Kidney (tissue), 14 donors: ENCODE results near the gene NISCH. TPM values are rescaled to one million over a fixed set of nuclear protein-coding genes. Genes with fewer than 3 reads are reported as not detected.
A peak's percentile ranks its signal among the peaks of the same experiment; 100 is the strongest.

Experiments
- DNase-seq, 5 donors: peaks; one replicate each; pipeline ENCODE4 v3.0.0-alpha.2; 2013 to 2020
- FAIRE-seq: peaks from 2 replicates; lab custom pipeline; 2012; peaks lifted over from hg19 to GRCh38; lab: Jason Lieb, UNC
- H3K27ac ChIP-seq, 2 donors: one replicate each; pipeline ENCODE4 v1.7.0; 2013; ENCODE audit warnings: low read depth in 2 of 2, low read length in 2 of 2, inconsistent platforms in 1 of 2
- H3K27me3 ChIP-seq: one replicate; pipeline ENCODE4 v1.7.1; 2013; ENCODE audit warnings: low read length, inconsistent platforms; ENCODE audit not compliant: control insufficient read depth, insufficient read depth
- H3K36me3 ChIP-seq, 3 donors: one replicate each; pipeline versions ENCODE4 v1.7.0 to v1.7.1; 2013; ENCODE audit warnings: low read length in 3 of 3, control low read depth in 1 of 3, inconsistent platforms in 1 of 3; ENCODE audit not compliant: insufficient read depth in 3 of 3, control insufficient read depth in 2 of 3
- H3K4me1 ChIP-seq, 3 donors: one replicate each; pipeline versions ENCODE4 v1.7.0 to v1.7.1; 2013; ENCODE audit warnings: low read length in 3 of 3, inconsistent platforms in 1 of 3, low read depth in 1 of 3; ENCODE audit not compliant: control insufficient read depth in 2 of 3, insufficient read depth in 2 of 3
- H3K4me3 ChIP-seq, 3 donors: one replicate each; pipeline versions ENCODE4 v1.7.0 to v1.8.1; 2013; ENCODE audit warnings: low read length in 3 of 3, control low read depth in 1 of 3, inconsistent platforms in 1 of 3
- H3K9ac ChIP-seq, 3 donors: one replicate each; pipeline versions ENCODE4 v1.7.0 to v1.7.1; 2013; ENCODE audit warnings: low read length in 3 of 3, control low read depth in 1 of 3, inconsistent platforms in 1 of 3
- H3K9me3 ChIP-seq, 3 donors: one replicate each; pipeline versions ENCODE4 v1.7.0 to v1.7.1; 2013; ENCODE audit warnings: low read length in 3 of 3, control low read depth in 1 of 3, inconsistent platforms in 1 of 3; ENCODE audit not compliant: control insufficient read depth in 2 of 3, insufficient read depth in 1 of 3
- intact Hi-C: fragments of 100-400 bp; cut with DNase I; formaldehyde crosslinking; loops from one replicate; pipeline ENCODE4 v1.11.1; 2022
- polyA plus RNA-seq: library from polyadenylated mRNA; stranded (reverse); fragments of 350-450 nt; fragmentation: Illumina TruSeq; extraction: RNeasy Lipid Tissue Mini Kit (QIAGEN cat#74804); gene quantifications from one replicate; pipeline ENCODE4 v1.2.3, GENCODE V29; 2014; ENCODE audit warnings: low read depth, low replicate concordance; ENCODE audit not compliant: insufficient read depth
- total RNA-seq: library from RNA; stranded (reverse); fragmentation: NEBNext Ultra II Directional; extraction: Animal tissue kit (Norgen Biotek cat#: 25700); gene quantifications from one replicate; pipeline ENCODE4 v1.2.1, GENCODE V29; 2021
- TF ChIP-seq, protein P1 (sequence below): IDR thresholded peaks from 3 replicates; pipeline ENCODE4 v1.5.1; 2012; ENCODE audit warnings: mild to moderate bottlenecking, moderate library complexity, borderline replicate concordance; ENCODE audit not compliant: insufficient read depth; ENCODE audit errors: extremely low read depth
- donor health status: control.
- donor health status: control.
- donor health status: control.
- donor health status: control.
- donor health status: control.
- donor health status: DM: yes; HTN: yes; CAD: no.
- donor health status: Normal renal cell carcinoma (clear cell type).

The NISCH gene
- total and polyA plus RNA-seq, 2 donors from 2014 or later: 36.1 to 98.7 TPM

DNA sequence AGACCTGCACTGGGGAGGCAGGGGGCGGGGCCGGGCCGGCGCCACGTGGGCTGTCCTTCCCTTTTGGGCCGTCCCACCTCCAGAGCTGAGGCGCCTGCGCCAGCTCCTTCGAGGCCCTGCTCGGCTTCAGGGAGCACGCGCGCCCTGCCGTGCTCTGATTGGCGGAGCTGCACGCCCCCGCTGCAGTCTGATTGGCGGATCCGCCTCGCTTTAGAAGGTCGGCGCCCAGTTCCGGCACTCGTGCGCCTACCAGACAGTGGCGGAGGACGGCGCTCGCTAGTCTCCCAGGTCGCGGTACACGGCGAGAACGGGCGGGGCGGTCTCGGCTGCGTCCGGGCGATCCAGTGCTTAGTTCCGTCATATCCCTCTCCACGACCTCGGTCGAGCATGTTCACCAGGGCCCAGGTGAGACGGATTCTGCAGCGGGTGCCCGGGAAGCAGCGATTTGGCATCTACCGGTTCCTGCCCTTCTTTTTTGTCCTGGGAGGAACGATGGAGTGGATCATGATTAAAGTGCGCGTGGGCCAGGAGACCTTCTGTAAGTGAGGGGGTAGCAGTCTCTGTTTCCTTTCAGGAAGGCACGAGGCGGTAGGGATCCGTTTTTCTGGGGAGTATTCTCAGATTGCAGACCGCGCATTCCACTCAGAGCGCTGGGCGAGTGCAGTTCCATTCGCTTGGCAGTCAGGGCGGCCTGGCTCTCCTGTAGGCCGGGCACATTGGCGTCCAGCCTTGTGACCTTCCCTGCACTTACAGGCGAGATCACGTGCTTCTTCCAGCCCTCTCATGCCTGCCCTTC is 81.2 kb downstream of the NISCH start, which contains the start of gene UQCC5:
Gene UQCC5, plus strand, starts transcription at position 237 of the 796 bp plus-strand sequence. Its CDS starts 151 bp downstream, at position 388.
- Histone ChIP-seq H3K27ac (peak within 1 kb of the TSS; percentile 87 to 96), H3K4me3 (peak within 1 kb of the TSS; percentile 87 to 97 (median 93)), H3K27me3 (no peaks in the 10 kb centered on the region), H3K36me3 (peaks cover 0 to 10% (median 0%) of the 10 kb centered on the region in 3 donors), H3K9me3 (no peaks in the 10 kb centered on the region), H3K9ac (peak within 1 kb of the TSS; percentile 63 to 97 (median 80)), H3K4me1 (peaks cover 3 to 31% (median 12%) of the 10 kb centered on the region in 3 donors)
- intact Hi-C loops: no loop called here
- DNase-seq (peak; percentile 98 to 100 (median 99)), FAIRE-seq (peak; percentile 91)
- TF ChIP-seq, protein P1, sequence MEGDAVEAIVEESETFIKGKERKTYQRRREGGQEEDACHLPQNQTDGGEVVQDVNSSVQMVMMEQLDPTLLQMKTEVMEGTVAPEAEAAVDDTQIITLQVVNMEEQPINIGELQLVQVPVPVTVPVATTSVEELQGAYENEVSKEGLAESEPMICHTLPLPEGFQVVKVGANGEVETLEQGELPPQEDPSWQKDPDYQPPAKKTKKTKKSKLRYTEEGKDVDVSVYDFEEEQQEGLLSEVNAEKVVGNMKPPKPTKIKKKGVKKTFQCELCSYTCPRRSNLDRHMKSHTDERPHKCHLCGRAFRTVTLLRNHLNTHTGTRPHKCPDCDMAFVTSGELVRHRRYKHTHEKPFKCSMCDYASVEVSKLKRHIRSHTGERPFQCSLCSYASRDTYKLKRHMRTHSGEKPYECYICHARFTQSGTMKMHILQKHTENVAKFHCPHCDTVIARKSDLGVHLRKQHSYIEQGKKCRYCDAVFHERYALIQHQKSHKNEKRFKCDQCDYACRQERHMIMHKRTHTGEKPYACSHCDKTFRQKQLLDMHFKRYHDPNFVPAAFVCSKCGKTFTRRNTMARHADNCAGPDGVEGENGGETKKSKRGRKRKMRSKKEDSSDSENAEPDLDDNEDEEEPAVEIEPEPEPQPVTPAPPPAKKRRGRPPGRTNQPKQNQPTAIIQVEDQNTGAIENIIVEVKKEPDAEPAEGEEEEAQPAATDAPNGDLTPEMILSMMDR: peak; percentile 5

DNA sequence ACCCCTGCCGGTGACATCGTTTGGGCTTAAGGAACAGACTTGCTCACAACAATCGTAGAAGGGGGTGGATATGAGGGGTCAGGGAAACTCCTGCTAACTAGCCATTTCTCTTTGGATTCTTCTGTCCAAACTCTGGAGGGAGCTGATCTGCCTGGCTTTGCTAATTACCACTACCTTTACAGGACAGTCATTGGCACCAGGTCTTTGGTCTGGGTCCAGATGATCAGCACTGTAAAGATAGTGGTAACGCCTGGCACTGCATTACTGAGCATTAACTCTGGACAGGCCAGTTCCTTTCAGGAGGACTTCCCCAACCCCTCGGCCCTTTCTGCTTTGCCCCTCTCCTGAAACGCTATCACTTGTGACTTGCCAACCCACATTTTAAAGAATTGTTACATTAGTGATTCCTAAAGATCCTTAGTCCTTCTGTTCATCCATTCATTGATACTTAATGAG is 81.8 kb downstream of the NISCH start:
- H3K4me1 ChIP-seq: peaks cover 3 to 31% (median 12%) of the 10 kb centered on the region in 3 donors
- peak overlapping the region; percentile 87 to 96 for H3K27ac ChIP-seq
- peak overlapping the region; percentile 87 to 97 (median 93) for H3K4me3 ChIP-seq
- DNase-seq (no peak), FAIRE-seq (no peak)
- no peaks in the 10 kb centered on the region for H3K9me3 ChIP-seq
- no peaks in the 10 kb centered on the region for H3K27me3 ChIP-seq
- H3K9ac ChIP-seq: peak overlapping the region; percentile 63 to 97 (median 80)
- intact Hi-C loops: no loop called here
- TF ChIP-seq, protein P1: no peak
- peaks cover 0 to 10% (median 0%) of the 10 kb centered on the region in 3 donors for H3K36me3 ChIP-seq

DNA sequence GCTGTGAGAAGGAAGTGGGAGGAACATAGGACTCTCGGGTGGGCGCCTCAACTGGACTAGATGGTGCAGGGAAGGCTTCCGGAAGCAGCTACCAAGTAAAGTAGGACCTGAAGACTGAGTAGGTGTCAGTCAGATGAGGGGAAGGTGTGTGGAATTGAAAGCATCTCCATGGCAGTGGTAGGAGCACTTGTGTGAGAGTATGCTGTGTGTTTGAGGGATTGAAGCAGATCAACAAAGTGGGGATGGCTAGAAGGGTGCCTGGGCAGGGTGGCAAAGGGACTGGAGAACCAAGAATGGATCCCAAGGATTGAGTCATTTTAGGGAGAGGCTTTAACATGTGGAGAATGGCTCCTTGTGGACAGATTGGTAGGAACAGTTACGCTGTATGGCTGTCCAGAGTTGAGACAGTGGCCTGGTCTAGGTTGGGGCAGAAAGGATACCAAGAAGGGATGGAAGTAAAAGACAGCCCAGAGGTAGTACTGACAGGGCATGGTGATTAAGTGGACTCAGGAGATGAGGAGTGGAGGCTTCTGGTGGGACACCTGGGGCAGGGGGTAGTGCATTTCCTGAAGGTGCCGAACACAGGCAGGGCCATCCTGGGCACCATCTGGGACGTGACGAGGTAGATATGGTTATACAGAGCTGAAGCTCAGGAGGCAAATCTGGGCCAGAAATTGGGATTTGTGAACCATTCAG is 82.5 kb downstream of the NISCH start:
- Histone ChIP-seq H3K4me1 (peaks cover 3 to 28% (median 12%) of the 10 kb centered on the region in 3 donors), H3K9me3 (no peaks in the 10 kb centered on the region), H3K36me3 (peaks cover 0 to 10% (median 0%) of the 10 kb centered on the region in 3 donors), H3K9ac (peak overlapping the region; percentile 63 to 97 (median 80)), H3K27me3 (no peaks in the 10 kb centered on the region), H3K4me3 (peak overlapping the region; percentile 87 to 97 (median 93)), H3K27ac (peak overlapping the region; percentile 87 to 96)
- TF ChIP-seq, protein P1: no peak
- intact Hi-C loops: no loop called here
- DNase-seq: peak in 1 of 5 donors; percentile 33
- no peak for FAIRE-seq
